Keratinocyte (primary cell): ENCODE data around the gene UTS2B. TPM values are rescaled to one million over a fixed set of nuclear protein-coding genes. Genes with fewer than 3 reads are reported as not detected.

Experiments used
- DNase-seq: peaks from one replicate; pipeline ENCODE4 v3.0.0-alpha.2; 2011; ENCODE audit warnings: low read depth, missing footprints, low spot score
- FAIRE-seq: peaks from 2 replicates; lab custom pipeline; 2011; peaks lifted over from hg19 to GRCh38; lab: Jason Lieb, UNC
- H2AFZ ChIP-seq: 2 replicates; pipeline ENCODE4 v1.6.0; 2012; ENCODE audit warnings: low read length, control low read depth, inconsistent platforms; ENCODE audit not compliant: control insufficient read depth
- H3K27ac ChIP-seq: 2 replicates; pipeline ENCODE4 v1.5.1; 2011; ENCODE audit warnings: low read length; ENCODE audit not compliant: control insufficient read depth, insufficient read depth
- H3K27me3 ChIP-seq: 3 replicates; pipeline ENCODE4 v1.6.0; 2011; ENCODE audit warnings: low read length; ENCODE audit not compliant: control insufficient read depth, insufficient read depth; ENCODE audit errors: extremely low read depth
- H3K36me3 ChIP-seq, 2 experiments: 2 replicates in 1 of 2; 3 replicates in 1 of 2; pipeline ENCODE4 v1.5.1; 2011; ENCODE audit warnings: low read length in 2 of 2, mild to moderate bottlenecking in 1 of 2; ENCODE audit not compliant: control insufficient read depth in 2 of 2, insufficient read depth in 2 of 2; ENCODE audit errors: extremely low read depth in 1 of 2
- H3K4me1 ChIP-seq: 3 replicates; pipeline ENCODE4 v1.5.1; 2011; ENCODE audit warnings: low read length; ENCODE audit not compliant: control insufficient read depth, insufficient read depth; ENCODE audit errors: extremely low read depth
- H3K4me2 ChIP-seq: 3 replicates; pipeline ENCODE4 v1.6.0; 2011; ENCODE audit warnings: low read depth, low read length; ENCODE audit not compliant: control insufficient read depth, insufficient read depth; ENCODE audit errors: extremely low read depth
- H3K4me3 ChIP-seq, 3 experiments: fragments of 200-600 bp in 1 of 3; sonication (generic) in 1 of 3; 2 replicates in 2 of 3; 3 replicates in 1 of 3; pipeline ENCODE4 v1.5.1; 2011 to 2016; ENCODE audit warnings: low read length in 3 of 3, mild to moderate bottlenecking in 3 of 3, control low read depth in 2 of 3, inconsistent platforms in 1 of 3, low read depth in 1 of 3, mixed read lengths in 1 of 3, mixed run types in 1 of 3, moderate library complexity in 1 of 3; ENCODE audit not compliant: control insufficient read depth in 2 of 3, insufficient read depth in 2 of 3; ENCODE audit errors: extremely low read depth in 1 of 3
- H3K79me2 ChIP-seq: 2 replicates; pipeline ENCODE4 v1.6.0; 2012; ENCODE audit warnings: low read length; ENCODE audit not compliant: control insufficient read depth, insufficient read depth
- H3K9ac ChIP-seq: 3 replicates; pipeline ENCODE4 v1.6.0; 2011; ENCODE audit warnings: low read length; ENCODE audit not compliant: control insufficient read depth, insufficient read depth; ENCODE audit errors: extremely low read depth
- H3K9me1 ChIP-seq: 3 replicates; pipeline ENCODE4 v1.6.0; 2011; ENCODE audit warnings: low read length; ENCODE audit not compliant: control insufficient read depth, insufficient read depth; ENCODE audit errors: extremely low read depth
- H3K9me3 ChIP-seq: 2 replicates; pipeline ENCODE4 v1.5.1; 2012; ENCODE audit warnings: low read depth, low read length; ENCODE audit not compliant: control insufficient read depth
- H4K20me1 ChIP-seq: 3 replicates; pipeline ENCODE4 v1.6.0; 2011; ENCODE audit warnings: low read length; ENCODE audit not compliant: control insufficient read depth, insufficient read depth; ENCODE audit errors: extremely low read depth
- CTCF ChIP-seq, 3 experiments: IDR thresholded peaks in 1 of 3; conservative IDR thresholded peaks in 1 of 3; optimal IDR thresholded peaks in 1 of 3; 2 replicates in 2 of 3; 3 replicates in 1 of 3; pipeline versions ENCODE3 to v1.5.1; 2011; ENCODE audit warnings: low read length in 3 of 3, mild to moderate bottlenecking in 3 of 3, moderate library complexity in 2 of 3, control low read depth in 1 of 3, inconsistent platforms in 1 of 3; ENCODE audit not compliant: insufficient read depth in 2 of 3; ENCODE audit errors: extremely low read depth in 1 of 3
- EZH2 ChIP-seq: IDR thresholded peaks from one replicate; pipeline ENCODE4 v1.6.1; 2012; ENCODE audit warnings: inconsistent platforms, mild to moderate bottlenecking, low read length, moderate library complexity
- dilution Hi-C: fragments of 300-500 bp; cut with MboI; formaldehyde crosslinking; loops from one replicate; pipeline ENCODE4 v1.7.0; 2020; ENCODE audit warnings: low sequenced_read_pairs; ENCODE audit not compliant: extremely low pct_ligation_motif_present
- polyA plus RNA-seq, 5 experiments: library from polyadenylated mRNA; depleted of rRNA in 3 of 5; stranded (reverse) in 3 of 5; stranded (forward) in 1 of 5; unstranded in 1 of 5; fragments of >200 nt; gene quantifications; 1 replicate in 1 of 5; 2 replicates in 3 of 5; 3 replicates in 1 of 5; pipeline versions ENCODE4 v1.2.1 to v1.2.3, GENCODE V29; 2011 to 2012; ENCODE audit warnings: missing spikeins in 2 of 5, low read depth in 1 of 5, low replicate concordance in 1 of 5

The UTS2B gene
- polyA plus RNA-seq, 1 donor (not counting 4 experiments of a cell fraction or from before 2014, with no cell fraction given), result not detected

- Histone ChIP-seq H3K27me3 (no peaks in the 10 kb centered on the region), H3K4me1 (no peaks in the 10 kb centered on the region), H3K4me2 (no peak overlapping the region), H4K20me1 (no peaks in the 10 kb centered on the region), H3K79me2 (no peaks in the 10 kb centered on the region), H2AFZ (no peak overlapping the region), H3K27ac (no peak overlapping the region), H3K9me3 (no peaks in the 10 kb centered on the region), H3K9me1 (no peaks in the 10 kb centered on the region), H3K9ac (no peak overlapping the region), H3K4me3 (no peak overlapping the region), H3K36me3 (no peaks in the 10 kb centered on the region)
- TF ChIP-seq CTCF (optimal IDR thresholded peaks at IDR 0.05 in 1 of 3, IDR thresholded peaks at IDR 0.05 in 1 of 3, conservative IDR thresholded peaks at IDR 0.05 in 1 of 3; ENCODE audit: extremely low read depth in 1 of 3, insufficient read depth in 2 of 3, low read length in 3 of 3) (no peak), EZH2 (no peak)
- FAIRE-seq (no peak), DNase-seq (no peak)
- dilution Hi-C loops, result no loop called here
These were observed 94.7 kb downstream of the UTS2B start for GRCh38 chr3:191235331-191236314.

GRCh38 chr3:191234216-191234615 lies 96.1 kb downstream of the UTS2B start:
- no peaks in the 10 kb centered on the region for H3K79me2 ChIP-seq
- DNase-seq (no peak), FAIRE-seq (no peak)
- H4K20me1 ChIP-seq, result no peaks in the 10 kb centered on the region
- no peak overlapping the region for H3K27ac ChIP-seq
- no peak overlapping the region for H2AFZ ChIP-seq
- no peak overlapping the region for H3K9ac ChIP-seq
- H3K4me2 ChIP-seq, result no peak overlapping the region
- no peaks in the 10 kb centered on the region for H3K4me1 ChIP-seq
- no peak for TF ChIP-seq EZH2
- H3K9me1 ChIP-seq, result no peaks in the 10 kb centered on the region
- no peaks in the 10 kb centered on the region for H3K36me3 ChIP-seq
- no peak overlapping the region for H3K4me3 ChIP-seq
- no peaks in the 10 kb centered on the region for H3K27me3 ChIP-seq
- no peaks in the 10 kb centered on the region for H3K9me3 ChIP-seq
- dilution Hi-C loops, result no loop called here
